K562 (cell line): Measurements from ENCODE around the gene C13orf42.

Experiments used
- GABPA ChIP-seq: fragments of 200-800 bp; sonication (Bioruptor generic); conservative IDR thresholded peaks from 2 replicates; pipeline ENCODE4 v1.6.1; 2016; ENCODE audit warnings: low read depth, missing genetic modification characterization, missing compliant biosample characterization
- KAT7 ChIP-seq: sonication (generic); formaldehyde crosslinking; IDR thresholded peaks from 2 replicates; pipeline ENCODE4 v1.8.0; 2022; ENCODE audit warnings: missing genetic modification reagents, mild to moderate bottlenecking, borderline replicate concordance
- MTA2 ChIP-seq: fragments of 450-650 bp; IDR thresholded peaks from 2 replicates; pipeline ENCODE4 v1.6.1; 2016; ENCODE audit warnings: low read depth
- POLR2AphosphoS5 ChIP-seq: IDR thresholded peaks from 2 replicates; pipeline ENCODE4 v1.6.1; 2011; ENCODE audit warnings: mild to moderate bottlenecking, low read depth, low read length, moderate library complexity; ENCODE audit not compliant: control insufficient read depth, insufficient read depth
- TBL1XR1 ChIP-seq, 2 experiments: IDR thresholded peaks; 2 replicates each; pipeline ENCODE4 v1.6.1; 2012; ENCODE audit warnings: improper control_type of control experiment in 2 of 2, low read length in 2 of 2, mild to moderate bottlenecking in 1 of 2
- TF ChIP-seq, protein P1 (sequence below): sonication (generic); formaldehyde crosslinking; IDR thresholded peaks from 2 replicates; pipeline ENCODE4 v1.9.0; 2022; ENCODE audit warnings: mild to moderate bottlenecking, missing genetic modification reagents
- TF ChIP-seq, protein P2 (sequence below): fragments of 250-450 bp; sonication (Bioruptor Pico); IDR thresholded peaks from 2 replicates; pipeline ENCODE4 v1.5.0; 2021; ENCODE audit warnings: mild to moderate bottlenecking, borderline replicate concordance
- TF ChIP-seq, protein P3 (sequence below), 3 experiments: IDR thresholded peaks in 2 of 3; conservative IDR thresholded peaks in 1 of 3; 2 replicates each; pipeline ENCODE4 v1.5.1; 2011 to 2012; ENCODE audit warnings: low read length in 3 of 3, mild to moderate bottlenecking in 3 of 3, control low read depth in 2 of 3, improper control_type of control experiment in 1 of 3, inconsistent platforms in 1 of 3, low read depth in 1 of 3, mixed read lengths in 1 of 3, moderate library complexity in 1 of 3; ENCODE audit not compliant: insufficient read depth in 2 of 3

DNA sequence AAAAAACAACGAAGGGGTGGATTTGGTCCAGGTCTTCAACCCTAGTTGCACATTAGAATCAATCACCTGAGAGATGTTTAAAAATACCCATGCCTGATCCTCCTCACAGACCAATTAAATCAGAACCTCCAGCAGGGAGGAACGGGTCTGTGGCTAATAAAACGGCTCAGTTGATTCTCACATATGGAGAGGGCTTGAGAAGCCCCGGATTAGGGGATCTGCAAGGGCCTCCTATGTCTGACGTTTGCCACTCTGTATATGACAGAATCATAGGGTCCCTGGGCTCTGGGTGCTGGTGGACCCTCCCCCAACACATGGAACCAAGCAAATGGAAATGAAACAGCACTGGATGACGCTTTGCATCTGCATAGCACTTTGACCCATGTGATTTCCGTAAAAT lies 36.7 kb upstream of the C13orf42 start:
- no peak for TF ChIP-seq TBL1XR1 (IDR thresholded peaks at IDR 0.05; ENCODE audit: low read length in 2 of 2)
- TF ChIP-seq, protein P1, sequence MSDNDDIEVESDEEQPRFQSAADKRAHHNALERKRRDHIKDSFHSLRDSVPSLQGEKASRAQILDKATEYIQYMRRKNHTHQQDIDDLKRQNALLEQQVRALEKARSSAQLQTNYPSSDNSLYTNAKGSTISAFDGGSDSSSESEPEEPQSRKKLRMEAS (CRISPR knock-in tag): no peak
- TF ChIP-seq GABPA (tag): no peak
- TF ChIP-seq, protein P2, sequence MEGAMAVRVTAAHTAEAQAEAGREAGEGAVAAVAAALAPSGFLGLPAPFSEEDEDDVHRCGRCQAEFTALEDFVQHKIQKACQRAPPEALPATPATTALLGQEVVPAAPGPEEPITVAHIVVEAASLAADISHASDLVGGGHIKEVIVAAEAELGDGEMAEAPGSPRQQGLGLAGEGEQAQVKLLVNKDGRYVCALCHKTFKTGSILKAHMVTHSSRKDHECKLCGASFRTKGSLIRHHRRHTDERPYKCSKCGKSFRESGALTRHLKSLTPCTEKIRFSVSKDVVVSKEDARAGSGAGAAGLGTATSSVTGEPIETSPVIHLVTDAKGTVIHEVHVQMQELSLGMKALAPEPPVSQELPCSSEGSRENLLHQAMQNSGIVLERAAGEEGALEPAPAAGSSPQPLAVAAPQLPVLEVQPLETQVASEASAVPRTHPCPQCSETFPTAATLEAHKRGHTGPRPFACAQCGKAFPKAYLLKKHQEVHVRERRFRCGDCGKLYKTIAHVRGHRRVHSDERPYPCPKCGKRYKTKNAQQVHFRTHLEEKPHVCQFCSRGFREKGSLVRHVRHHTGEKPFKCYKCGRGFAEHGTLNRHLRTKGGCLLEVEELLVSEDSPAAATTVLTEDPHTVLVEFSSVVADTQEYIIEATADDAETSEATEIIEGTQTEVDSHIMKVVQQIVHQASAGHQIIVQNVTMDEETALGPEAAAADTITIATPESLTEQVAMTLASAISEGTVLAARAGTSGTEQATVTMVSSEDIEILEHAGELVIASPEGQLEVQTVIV (CRISPR knock-in tag): no peak
- no peak for TF ChIP-seq POLR2AphosphoS5
- TF ChIP-seq KAT7 (CRISPR knock-in tag): no peak
- TF ChIP-seq, protein P3, sequence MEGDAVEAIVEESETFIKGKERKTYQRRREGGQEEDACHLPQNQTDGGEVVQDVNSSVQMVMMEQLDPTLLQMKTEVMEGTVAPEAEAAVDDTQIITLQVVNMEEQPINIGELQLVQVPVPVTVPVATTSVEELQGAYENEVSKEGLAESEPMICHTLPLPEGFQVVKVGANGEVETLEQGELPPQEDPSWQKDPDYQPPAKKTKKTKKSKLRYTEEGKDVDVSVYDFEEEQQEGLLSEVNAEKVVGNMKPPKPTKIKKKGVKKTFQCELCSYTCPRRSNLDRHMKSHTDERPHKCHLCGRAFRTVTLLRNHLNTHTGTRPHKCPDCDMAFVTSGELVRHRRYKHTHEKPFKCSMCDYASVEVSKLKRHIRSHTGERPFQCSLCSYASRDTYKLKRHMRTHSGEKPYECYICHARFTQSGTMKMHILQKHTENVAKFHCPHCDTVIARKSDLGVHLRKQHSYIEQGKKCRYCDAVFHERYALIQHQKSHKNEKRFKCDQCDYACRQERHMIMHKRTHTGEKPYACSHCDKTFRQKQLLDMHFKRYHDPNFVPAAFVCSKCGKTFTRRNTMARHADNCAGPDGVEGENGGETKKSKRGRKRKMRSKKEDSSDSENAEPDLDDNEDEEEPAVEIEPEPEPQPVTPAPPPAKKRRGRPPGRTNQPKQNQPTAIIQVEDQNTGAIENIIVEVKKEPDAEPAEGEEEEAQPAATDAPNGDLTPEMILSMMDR (IDR thresholded peaks at IDR 0.05 in 2 of 3, conservative IDR thresholded peaks at IDR 0.05 in 1 of 3; ENCODE audit: insufficient read depth in 2 of 3, low read depth in 1 of 3, low read length in 3 of 3): no peak
- no peak for TF ChIP-seq MTA2
